ENCODE measurements around the gene ZBTB7C. TPM values are rescaled to one million over a fixed set of nuclear protein-coding genes. Genes with fewer than 3 reads are reported as not detected.

ZBTB7C gene
- total and polyA plus RNA-seq, 2 donors (not counting 1 experiment from before 2014, with no cell fraction given): not detected

DNA sequence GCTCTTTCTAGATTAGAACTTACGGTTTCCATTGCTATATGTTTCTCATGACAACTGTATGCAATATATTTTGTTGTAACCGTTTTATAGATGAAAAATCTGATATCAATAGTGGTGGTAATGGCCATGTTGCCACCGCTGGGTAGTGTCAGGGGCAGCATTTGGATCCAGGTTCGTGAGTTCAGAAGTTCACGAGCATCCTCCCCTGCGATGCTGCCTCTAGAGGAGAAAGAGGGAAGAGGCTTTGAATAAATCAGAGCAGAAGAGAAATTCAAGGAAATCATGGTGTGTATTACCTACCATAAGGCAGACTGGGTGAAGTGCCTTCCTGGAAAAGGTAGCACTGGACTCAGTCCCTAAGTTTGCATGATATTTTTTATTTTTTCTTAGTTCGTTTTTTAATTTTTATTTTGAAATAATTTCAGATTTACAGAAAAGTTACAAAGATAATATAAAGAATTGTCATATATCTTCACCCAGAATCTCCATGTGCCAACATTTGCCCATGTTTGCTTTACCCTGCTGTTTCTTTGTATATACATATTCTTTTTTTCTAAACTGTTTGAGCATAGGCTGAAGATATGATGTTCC, 3.3 kb upstream of the ZBTB7C start:
- POLR2A ChIA-PET: no interaction called here
- TF ChIP-seq, protein P1, sequence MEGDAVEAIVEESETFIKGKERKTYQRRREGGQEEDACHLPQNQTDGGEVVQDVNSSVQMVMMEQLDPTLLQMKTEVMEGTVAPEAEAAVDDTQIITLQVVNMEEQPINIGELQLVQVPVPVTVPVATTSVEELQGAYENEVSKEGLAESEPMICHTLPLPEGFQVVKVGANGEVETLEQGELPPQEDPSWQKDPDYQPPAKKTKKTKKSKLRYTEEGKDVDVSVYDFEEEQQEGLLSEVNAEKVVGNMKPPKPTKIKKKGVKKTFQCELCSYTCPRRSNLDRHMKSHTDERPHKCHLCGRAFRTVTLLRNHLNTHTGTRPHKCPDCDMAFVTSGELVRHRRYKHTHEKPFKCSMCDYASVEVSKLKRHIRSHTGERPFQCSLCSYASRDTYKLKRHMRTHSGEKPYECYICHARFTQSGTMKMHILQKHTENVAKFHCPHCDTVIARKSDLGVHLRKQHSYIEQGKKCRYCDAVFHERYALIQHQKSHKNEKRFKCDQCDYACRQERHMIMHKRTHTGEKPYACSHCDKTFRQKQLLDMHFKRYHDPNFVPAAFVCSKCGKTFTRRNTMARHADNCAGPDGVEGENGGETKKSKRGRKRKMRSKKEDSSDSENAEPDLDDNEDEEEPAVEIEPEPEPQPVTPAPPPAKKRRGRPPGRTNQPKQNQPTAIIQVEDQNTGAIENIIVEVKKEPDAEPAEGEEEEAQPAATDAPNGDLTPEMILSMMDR (IDR thresholded peaks at IDR 0.05): peak; percentile 65
- no peak for TF ChIP-seq EZH2 (IDR thresholded peaks at IDR 0.05; ENCODE audit: borderline replicate concordance, insufficient read depth, low read depth, low read length, poor library complexity, severe bottlenecking)
- H3K4me1 Mint-ChIP-seq: peaks cover 14% of the 10 kb centered on the region

More for the DNA sequence above, 3.3 kb upstream of the ZBTB7C start:
- Histone ChIP-seq H3K79me2 (ENCODE audit: control insufficient read depth, insufficient read depth, low read length) (no peaks in the 10 kb centered on the region), H3K9me3 (ENCODE audit: control extremely low read depth in 1 of 3, control insufficient read depth in 2 of 3, insufficient read depth in 1 of 3, low read length in 2 of 3) (peaks cover 0 to 11% (median 0%) of the 10 kb centered on the region in 3 donors), H3K4me2 (replicated peaks; ENCODE audit: low read depth, low read length, poor library complexity, severe bottlenecking) (no peak overlapping the region), H3K4me1 (ENCODE audit: control insufficient read depth in 2 of 2, insufficient read depth in 2 of 2, low read length in 2 of 2) (peaks cover 12 to 13% of the 10 kb centered on the region in 2 donors), H3K36me3 (replicated peaks in 1 of 2; ENCODE audit: control extremely low read depth in 1 of 2, control insufficient read depth in 1 of 2, extremely low read depth in 1 of 2, insufficient read depth in 2 of 2, low read length in 1 of 2) (no peaks in the 10 kb centered on the region), H3K27ac (ENCODE audit: low read length in 2 of 2) (no peak overlapping the region), H4K20me1 (ENCODE audit: control insufficient read depth, insufficient read depth, low read length, poor library complexity, severe bottlenecking) (no peaks in the 10 kb centered on the region), H3K9ac (ENCODE audit: low read length) (no peak overlapping the region), H3K27me3 (replicated peaks in 1 of 4; ENCODE audit: control extremely low read depth in 1 of 4, control insufficient read depth in 3 of 4, insufficient read depth in 4 of 4, low read length in 3 of 4) (peaks cover 0 to 42% (median 28%) of the 10 kb centered on the region in 4 experiments), H2AFZ (ENCODE audit: insufficient read depth, low read depth, low read length, poor library complexity, severe bottlenecking) (no peak overlapping the region), H3K4me3 (ENCODE audit: control extremely low read depth in 1 of 5, extremely low read depth in 1 of 5, insufficient read depth in 1 of 5, low read depth in 2 of 5, low read length in 4 of 5) (no peak overlapping the region)
- WGBS (ENCODE audit: insufficient coverage): 10% methylated on average over 5 of the region's 7 CpGs
- CTCF ChIA-PET: interaction anchor here (1.2 kb wide), 1 partner anchor 95 kb away, joined by 4 read pairs; no protein-coding TSS in a partner anchor
- peaks cover 3% of the 10 kb centered on the region for H3K9me3 Mint-ChIP-seq (ENCODE audit: insufficient read depth)
- ATAC-seq (ENCODE audit: low read depth): no peak
- peaks cover 69% of the 10 kb centered on the region for H3K27me3 Mint-ChIP-seq
- intact Hi-C loops (cut with micrococcal nuclease): no loop called here
- no peak overlapping the region for H3K27ac Mint-ChIP-seq
- DNase-seq: peak; percentile 15
- H3K4me3 Mint-ChIP-seq: no peak overlapping the region

Data from B cell (primary cell).